HG02840 (cell line): Measurements from ENCODE around the gene KCNQ1.

Experiments
- ATAC-seq: cut with Tn5 transposase; IDR thresholded peaks from one replicate; pipeline ENCODE4 v1.9.1; 2021; ENCODE audit warnings: mild to moderate bottlenecking, moderate library complexity, moderate number of reproducible peaks; ENCODE audit not compliant: unreplicated experiment, low FRiP score

KCNQ1 gene

DNA sequence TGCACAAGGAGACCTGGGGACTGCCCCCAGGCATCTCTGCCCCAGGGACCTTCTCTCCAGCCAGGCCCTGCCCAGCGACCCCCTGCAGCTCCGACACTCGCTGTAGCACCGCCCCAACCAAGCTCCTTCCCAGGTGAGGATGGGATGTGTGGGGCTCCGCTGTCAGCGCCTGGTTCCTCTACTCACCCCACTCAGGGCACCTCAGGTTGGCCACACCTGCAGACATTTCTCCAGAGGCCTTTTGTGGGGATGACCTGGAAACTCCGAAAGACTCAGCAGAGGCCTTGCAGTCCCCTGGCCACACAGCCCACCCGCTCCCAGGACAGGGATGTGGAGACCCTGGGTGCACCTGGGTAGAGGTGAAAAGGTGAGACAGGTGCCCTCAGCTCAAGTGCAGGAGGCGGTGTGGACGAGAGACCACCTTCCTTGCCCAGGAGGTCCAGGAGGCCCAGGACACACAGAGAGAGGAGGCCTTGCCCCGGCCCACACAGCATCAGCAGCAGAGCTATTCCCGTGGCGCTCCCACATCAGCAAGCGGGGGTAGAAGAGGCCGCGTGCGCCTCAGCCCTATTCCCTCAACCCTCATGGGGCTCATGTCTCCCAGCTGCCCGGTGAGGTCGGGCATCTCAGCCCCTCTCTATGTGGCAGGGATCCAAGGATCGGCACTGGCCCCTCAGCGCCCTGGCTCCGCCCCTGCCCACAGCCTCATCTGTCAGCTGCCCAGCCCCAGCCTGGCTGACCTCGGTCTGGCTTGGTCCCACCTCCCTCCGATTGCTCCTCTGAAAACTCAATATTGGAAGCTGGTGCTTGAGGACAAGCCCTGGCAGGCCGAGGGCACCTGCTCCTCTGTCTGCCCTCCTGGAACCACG, 21.4 kb upstream of the KCNQ1 start:
- ATAC-seq, result no peak

DNA sequence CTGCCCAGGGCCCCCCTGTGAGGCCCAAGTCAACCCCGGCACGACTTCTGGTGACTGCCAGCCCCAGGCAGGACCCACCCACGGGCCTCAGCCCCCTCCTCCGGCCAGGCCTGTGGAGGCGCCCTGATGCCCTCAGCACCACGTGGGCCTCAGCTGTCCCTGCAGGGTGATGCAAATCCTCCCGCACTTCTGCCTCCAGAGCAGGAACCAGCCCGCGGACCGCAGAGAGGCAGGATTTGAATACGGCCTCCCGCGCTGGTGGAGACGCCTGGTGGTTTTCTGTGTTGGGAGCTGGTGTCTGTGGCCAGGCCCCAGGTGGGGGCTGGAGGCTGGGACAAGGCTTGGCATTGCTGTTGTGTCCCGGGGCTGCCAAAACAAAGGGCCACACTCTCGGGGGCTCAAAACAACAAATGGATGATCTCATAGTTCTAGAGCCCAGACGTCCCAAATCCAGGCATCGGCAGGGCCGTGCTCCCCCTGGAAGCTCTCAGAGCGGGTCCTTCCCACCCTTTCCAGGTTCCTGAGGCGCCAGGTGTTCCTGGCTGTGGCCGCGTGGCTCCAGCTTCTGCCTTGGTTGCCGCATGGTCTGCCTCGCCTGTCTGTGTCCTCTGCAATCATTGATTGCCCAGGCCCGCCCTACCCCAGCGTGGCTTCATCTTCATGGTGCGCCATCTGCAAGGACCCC, 19.9 kb upstream of the KCNQ1 start:
- no peak for ATAC-seq

DNA sequence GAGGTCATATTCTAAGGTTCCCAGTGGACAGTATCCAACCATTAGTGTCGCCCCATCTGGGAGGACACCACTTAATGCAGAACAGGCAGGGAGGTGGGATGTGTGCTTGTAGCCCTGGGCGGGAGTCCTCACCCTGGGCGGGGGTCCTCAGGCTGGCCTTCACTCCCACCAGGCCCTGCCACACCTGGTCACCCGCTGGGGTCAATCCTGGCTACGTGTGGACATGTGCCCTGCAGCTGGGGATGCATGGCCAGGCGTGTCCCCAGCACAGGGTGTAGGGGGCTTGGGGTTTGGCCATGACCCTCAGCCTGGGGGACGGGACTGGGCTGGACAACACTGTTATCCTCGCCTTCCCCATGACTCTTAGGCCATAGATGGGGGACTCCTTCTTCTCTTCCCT, 19.3 kb upstream of the KCNQ1 start:
- ATAC-seq, result no peak

DNA sequence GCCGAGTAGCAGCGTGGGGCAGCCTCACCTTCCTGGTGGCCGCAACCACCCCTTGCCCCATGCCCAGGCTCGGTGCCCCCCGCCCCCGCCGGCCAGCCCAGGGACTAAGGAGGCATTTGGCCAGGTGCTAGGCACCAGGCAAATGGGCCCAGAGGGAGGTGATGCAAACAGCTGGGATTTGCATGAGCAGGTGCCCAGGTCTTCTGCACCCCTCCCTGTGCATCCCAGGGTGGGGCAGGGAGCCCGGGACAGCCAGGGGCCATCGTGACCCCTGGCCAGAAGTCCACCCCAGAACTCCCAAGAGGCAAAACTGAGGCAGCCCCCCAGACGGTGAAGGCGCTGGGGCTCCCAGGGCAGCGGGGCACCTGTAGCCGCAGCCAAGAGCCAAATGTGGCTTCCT, 18.6 kb upstream of the KCNQ1 start:
- no peak for ATAC-seq

DNA sequence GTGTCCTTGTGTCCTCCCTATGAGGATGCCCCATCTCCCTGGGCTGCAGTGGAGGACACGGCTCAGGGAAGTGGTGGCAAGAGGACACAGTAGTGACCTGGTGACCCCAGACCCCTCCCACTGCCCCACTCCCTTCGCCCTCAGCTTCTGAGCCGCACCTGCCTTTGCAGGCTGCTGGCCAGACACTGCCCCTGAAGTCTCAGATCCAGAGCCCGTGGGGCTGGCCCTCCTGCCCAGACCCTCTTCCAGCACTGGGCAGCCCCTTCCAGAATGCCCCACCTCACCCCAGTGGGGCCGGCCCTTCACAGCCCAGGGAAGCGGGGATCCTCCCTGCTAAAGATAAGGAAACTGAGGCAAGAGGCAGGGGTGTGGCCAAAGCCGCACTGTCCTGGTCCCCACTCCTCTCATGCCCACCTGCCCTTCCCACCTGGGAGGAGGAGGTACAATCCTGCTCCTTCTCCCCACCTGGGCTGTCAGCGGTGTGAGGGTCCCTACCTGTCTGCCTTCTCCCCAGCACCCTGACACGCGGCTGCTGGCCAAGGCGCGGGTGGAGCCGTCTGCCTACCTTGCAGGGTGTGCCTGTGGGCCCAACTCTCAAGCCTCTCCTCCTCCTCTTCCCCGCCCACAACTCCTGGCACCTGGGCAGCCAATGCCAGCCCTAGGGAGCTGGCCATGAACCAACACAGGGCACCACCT, 17.8 kb upstream of the KCNQ1 start:
- ATAC-seq, result no peak

DNA sequence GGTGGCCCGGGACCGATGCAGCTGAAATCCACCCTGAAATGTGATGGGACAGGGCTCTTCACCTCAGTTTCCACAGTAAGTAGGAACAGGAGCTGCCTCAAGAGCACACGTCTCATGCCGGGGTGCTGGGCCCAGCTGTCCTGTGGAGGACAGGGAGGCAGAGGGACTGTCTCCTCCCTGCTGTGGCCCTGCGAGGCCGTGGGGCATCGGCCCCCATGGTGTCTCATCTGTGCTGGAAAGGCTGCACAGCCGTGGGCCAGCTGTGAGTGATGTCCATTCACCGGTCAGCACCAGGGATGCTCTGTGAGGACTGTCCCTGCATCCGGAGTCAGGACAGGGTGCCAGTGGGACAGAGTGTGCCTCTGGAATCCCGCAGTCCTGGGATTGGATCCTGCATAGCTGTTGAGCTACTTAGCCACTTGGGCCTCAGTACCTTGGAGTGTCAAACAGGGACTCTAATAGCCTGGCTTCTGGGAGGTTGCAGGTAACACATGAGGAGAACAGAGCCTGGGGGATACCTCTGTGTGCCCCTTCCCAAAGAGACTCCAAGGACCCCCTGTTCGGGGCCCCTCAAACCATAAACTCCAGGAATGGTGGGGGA, 17.0 kb upstream of the KCNQ1 start:
- ATAC-seq, result no peak

DNA sequence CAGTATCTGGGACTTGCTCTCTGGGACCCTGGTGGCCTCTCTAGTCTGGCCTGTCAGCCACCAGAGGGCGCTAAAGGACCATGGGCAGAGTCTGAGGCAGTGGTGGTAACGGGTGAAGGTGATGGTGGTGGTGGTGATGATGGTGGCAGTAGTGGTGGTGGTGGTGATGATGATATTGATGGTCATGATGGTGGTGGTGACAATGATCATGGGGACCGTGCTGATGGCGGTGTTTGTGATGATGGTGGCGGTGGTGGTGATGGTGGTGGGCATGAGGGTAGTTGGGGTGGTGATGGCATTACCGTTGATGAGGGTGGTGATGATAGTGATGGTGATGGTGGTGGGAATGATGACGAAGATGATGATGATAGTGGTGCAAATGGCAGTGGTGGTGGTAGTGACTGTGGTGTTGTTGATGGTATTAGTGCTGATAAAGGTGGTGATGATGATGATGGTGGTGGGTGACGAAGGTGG, 16.4 kb upstream of the KCNQ1 start:
- ATAC-seq, result no peak

DNA sequence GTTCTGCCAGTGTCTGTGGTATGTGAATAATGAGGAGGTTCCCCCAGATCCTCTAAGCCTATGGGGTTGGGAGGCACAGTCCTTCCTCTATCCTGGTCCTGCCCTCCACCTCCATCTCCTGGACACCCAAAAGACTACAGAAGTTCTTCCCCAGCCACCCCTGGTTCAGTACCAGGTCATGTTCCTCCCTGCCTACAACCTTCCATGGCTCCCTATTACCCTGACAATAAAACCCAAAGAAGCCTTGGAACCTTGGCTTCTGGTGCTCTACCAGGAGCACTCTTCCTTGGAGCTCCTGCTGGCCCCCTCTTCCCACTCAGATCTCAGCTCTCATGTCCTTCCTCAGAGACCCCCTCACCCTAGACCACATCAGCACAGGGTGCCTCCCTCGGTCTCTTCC, 13.4 kb upstream of the KCNQ1 start:
- ATAC-seq, result no peak

DNA sequence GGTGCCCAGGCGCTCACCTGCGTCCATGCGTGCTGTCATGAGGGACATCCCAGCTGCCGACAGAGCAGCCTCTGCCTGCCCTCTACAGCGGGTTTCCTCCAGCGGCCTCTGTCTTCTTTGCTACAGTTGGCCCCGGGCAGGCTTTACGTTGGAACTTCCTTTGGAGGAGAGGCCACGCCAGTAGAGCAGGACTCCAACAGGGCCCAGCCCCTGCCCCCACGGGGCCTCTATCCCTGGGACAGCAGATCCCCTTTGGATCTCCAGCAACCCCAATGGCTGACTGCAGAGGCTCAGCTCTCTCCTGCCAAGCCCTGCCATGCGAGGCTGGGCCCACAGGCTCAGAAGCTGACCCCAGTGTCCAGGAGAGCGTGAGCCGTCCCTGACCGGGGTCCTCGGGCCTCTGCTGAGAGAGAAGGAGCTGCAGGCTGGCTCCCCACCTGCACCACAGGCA, 12.6 kb upstream of the KCNQ1 start:
- ATAC-seq, result no peak

DNA sequence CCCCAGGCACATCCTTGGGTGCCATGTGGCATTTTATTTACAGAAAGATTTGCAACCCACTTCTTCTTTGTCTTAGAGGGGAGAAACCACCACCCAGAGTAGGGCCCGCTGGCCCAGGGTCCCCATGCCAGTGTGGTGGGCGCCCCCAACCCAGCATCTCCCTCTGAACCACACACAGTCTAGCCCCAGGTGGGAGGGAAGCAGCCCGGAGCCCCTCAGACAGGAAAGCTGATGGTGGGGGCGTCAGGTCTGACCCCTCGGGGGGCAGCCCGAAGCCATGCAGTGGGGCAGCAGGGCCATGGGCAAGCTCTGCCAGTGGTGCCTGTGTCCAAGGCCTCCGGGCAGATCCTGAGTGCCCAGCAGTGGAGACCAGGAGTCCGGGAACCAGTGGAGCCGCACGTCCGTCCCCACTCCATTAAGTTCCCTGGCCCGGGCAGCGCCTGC, 12.2 kb upstream of the KCNQ1 start:
- ATAC-seq, result no peak

DNA sequence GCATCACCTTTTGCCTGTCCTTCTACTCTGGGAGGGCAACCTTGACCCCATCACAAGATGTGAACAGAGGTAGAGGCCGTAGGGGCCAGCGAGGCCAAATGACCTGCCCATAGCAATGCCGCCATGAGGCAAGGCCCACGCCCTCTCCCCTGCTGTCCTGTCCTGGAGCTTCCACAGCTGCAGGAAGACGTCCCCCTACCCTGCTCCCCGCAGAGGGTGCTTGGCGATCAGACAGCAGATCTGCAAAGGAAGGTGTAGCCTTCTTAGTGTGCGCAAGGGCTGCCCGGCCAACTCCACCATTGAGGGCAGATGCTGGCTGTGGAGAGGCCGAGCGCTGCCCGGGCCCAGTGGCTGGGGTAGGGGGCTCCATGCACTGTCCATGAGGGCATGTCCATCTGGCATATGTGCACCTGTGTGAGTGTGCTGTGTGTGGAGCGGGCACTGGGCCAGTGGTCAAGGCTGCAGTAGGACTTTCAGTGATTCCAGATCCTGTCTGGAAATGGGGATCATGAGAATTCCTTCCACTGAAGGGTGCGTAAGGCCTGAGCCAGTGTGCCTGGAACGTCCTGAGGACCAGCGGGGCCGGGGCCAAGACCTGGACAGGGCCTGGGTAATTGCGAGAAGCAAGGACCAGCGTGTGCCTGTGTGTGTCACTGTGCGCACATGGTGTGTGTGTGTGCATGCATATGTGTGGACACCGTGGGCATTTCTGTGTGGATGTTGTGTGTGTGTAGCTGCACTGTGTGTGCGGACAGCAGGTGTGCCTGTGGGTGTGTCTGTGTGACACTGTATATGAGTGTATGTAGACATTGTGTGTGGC, 11.5 kb upstream of the KCNQ1 start:
- ATAC-seq, result no peak

DNA sequence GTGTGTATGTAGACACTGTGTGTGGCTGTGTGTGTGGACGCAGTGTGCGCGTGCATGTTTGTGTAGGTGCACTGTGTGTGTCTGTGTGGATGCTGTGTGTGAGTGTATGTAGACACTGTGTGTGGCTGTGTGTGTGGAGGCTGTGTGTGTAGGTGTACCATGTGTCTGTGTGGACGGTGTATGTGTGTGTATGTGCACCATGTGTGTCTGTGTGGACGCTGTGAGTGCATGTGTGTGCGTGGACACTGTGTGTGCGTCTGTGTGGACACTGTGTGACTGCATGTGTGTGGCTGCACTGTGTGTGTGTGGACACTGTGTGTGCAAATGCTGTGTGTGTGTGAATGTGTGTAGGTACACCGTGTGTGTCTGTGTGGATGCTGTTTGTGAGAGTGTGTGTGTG, 10.8 kb upstream of the KCNQ1 start:
- no peak for ATAC-seq

DNA sequence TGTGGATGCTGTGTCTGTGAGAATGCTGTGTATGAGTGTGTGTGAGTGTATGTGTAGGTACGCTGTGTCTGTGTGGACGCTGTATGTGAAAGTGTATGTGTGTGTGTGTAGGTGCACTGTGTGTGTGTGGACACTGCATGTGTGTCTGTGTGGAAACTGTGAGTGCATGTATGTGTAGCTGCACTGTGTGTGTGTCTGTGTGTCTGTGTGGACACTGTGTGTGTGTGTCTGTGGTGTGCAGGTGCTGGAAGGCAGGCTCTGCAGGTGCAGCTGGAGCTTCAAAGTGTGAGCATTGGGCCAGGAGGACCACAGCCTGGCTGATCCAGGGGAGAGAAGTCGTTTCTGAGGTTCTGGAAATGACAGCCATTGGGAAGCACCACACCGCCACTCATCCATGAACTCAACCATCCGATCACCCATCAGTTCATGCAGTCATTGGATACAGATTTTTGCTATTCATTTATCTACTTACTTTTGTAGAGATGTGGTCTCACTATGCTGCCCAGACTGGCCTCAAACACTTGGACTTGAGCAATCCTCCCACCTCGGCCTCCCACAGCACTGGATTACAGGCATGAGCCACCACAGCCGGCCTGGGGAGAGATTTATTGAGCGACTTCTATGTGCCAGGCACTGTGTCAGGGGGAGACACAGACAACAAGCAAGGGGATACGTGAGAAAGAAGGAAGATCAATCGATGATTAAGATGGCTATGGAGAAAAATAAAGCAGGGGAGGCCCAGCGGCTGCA, 10.1 kb upstream of the KCNQ1 start:
- no peak for ATAC-seq

DNA sequence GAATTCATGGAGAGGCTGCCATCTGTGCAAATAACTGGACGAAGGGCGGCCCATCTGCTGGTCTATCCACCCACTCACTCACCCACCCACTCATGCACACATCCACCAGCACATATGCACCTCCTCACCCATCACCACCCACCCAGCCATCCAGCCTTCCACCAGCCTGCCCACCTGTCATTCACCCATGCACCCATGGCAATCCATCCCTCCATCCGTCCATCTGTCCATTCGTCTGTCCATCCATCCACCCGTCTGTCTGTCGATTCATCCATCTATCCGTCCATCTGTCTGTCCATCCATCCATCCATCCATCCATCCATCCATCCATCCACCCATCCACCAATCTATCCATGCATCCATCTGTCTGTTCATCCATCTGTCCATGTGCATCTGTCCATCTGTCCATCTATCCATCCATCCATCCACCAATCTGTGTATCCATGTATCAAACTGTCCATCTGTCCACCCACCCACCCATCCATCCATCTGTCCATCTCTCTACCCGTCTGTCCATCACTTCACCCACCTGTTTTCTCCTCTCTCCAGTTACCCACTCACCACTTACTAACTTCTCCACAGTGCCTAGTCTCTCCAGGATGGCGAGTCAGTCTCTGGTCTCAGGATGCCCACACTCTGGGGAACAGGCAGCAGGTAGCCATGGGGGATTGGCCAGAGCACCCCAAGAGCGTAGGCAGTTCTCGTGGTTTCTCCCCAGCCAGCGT, 9.4 kb upstream of the KCNQ1 start:
- ATAC-seq, result no peak

DNA sequence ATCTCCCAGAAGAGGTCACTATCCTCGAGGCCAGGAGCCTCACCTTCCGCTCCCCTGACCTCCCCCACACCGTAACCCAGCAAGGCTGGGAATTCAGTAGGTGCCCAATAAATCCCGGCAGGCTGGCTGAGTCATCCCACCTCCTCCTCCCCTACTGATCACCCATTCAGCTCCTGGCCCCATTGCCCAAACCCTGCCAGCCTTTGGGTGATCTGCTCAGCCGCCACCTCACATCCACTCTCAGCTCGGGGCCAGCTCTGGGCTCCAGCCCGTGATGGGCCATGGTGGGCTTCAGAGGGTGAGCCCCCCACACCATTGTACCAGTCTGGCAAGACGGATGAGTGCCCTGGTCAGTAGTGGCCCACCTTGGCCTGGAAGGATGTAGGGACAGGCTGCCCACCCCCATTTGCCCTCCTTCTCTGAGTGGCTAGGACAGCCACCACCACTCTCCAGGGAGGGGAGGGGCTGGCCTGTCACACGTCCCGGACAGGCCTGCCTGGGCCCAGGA, 8.7 kb upstream of the KCNQ1 start:
- ATAC-seq, result no peak

DNA sequence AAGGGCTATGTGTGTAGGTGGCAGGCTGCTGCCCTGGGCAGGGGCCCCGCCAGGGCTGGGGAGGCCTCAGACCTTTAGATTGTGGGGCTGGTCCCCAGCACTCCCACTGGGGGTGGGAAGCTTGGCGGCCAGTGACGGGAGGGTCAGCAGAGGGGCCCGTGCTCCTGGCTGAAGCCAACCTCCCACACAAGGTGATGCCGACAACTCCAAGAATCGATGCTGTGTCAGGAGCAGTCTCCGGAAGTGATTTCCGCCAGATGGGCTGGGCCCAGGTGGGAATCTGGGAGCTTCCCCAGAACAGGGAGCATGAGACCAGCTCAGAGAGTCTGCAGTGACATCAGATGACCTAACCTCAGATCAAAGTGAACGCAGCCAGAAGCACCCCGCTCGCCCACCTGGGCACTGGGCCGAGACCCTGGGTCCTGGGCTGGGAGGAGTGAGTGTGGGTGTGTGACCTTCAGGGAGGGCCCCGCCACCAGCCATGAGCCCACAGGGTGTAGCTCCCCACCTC, 8.2 kb upstream of the KCNQ1 start:
- ATAC-seq, result no peak

DNA sequence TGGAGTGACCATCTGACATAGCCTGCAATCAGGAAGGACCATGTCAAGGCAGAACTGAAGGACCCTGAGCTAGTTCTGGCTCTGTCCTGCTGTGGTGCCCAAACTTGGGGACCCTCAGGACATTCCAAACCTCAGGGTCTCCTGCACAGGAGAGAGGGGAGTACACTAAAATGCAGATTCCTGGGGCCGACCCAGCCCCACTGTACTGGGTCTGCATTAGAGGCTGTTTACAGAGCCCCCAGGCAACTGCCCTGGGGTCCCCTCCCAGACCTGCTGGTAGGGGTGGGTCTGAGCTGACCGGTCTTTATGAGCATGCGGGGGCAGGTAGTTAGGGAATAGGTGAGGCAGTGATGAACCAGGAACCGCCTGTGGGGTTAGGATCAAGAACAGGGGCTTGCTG, 7.3 kb upstream of the KCNQ1 start:
- no peak for ATAC-seq

DNA sequence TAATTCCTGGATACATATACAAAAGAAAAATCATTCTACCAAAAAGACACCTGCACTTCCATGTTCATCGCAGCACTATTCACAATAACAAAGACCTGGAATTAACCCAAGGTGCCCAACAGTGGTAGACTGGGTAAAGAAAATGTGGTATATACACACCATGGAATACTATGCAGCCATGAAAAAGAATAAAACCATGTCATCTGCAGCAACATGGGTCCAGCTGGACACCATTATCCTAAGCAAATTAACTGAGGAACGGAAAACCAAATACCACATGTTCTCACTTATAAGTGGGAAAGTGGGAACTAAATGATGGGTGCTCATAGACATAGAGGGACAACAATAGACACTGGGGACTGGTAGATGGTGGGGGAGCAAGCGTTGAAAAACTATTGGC, 5.0 kb upstream of the KCNQ1 start:
- no peak for ATAC-seq
